ENCODE results near the gene LRSAM1. TPM values are rescaled to one million over a fixed set of nuclear protein-coding genes. Genes with fewer than 3 reads are reported as not detected.

LRSAM1 gene
- total RNA-seq, 3 donors from 2014 or later, result 16.8 to 29.0 (median 17.9) TPM

DNA sequence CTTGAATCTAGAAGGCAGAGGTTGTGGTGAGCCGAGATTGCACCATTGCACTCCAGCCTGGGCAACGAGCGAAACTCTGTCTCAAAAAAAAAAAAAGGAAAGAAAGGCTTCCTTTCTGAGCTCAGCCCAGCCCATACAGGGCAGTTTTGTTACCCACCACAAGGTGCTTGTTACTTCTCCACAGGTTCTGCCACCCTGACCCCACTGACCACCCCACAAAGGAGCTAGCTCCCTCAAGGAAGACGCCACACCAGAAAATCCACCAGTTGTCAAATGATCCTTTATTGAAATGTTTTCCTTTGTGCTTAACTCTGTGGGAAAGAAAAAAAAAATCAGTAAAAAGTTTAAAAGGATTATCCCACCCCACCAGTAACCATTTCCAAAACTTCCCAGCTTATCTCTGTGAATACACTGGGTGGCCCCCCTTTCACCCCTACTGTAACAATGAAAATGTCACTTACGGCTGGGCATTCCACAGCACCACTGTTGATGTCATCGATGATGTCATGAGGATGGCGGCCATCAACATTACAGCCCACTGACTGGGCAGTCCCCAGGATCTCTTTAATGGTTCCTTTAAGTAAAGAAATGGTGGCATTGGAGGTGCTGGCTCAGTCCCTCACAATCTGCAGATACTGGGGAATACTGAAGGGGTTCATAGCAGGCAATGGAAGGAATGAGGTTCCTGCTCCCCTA, 3.7 kb upstream of the LRSAM1 start:
- TF ChIP-seq, protein P1, sequence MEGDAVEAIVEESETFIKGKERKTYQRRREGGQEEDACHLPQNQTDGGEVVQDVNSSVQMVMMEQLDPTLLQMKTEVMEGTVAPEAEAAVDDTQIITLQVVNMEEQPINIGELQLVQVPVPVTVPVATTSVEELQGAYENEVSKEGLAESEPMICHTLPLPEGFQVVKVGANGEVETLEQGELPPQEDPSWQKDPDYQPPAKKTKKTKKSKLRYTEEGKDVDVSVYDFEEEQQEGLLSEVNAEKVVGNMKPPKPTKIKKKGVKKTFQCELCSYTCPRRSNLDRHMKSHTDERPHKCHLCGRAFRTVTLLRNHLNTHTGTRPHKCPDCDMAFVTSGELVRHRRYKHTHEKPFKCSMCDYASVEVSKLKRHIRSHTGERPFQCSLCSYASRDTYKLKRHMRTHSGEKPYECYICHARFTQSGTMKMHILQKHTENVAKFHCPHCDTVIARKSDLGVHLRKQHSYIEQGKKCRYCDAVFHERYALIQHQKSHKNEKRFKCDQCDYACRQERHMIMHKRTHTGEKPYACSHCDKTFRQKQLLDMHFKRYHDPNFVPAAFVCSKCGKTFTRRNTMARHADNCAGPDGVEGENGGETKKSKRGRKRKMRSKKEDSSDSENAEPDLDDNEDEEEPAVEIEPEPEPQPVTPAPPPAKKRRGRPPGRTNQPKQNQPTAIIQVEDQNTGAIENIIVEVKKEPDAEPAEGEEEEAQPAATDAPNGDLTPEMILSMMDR (IDR thresholded peaks at IDR 0.05), result no peak
- H3K9me3 ChIP-seq, result no peaks in the 10 kb centered on the region
- intact Hi-C loops (cut with DNase I, micrococcal nuclease), result no loop called here
- H3K4me1 ChIP-seq (ENCODE audit: low read depth), result peaks cover 24% of the 10 kb centered on the region
- ATAC-seq (no peak), DNase-seq (no peak)
- peaks cover 5% of the 10 kb centered on the region for H3K36me3 ChIP-seq (ENCODE audit: low read depth)
- H3K4me3 ChIP-seq, result no peak overlapping the region

DNA sequence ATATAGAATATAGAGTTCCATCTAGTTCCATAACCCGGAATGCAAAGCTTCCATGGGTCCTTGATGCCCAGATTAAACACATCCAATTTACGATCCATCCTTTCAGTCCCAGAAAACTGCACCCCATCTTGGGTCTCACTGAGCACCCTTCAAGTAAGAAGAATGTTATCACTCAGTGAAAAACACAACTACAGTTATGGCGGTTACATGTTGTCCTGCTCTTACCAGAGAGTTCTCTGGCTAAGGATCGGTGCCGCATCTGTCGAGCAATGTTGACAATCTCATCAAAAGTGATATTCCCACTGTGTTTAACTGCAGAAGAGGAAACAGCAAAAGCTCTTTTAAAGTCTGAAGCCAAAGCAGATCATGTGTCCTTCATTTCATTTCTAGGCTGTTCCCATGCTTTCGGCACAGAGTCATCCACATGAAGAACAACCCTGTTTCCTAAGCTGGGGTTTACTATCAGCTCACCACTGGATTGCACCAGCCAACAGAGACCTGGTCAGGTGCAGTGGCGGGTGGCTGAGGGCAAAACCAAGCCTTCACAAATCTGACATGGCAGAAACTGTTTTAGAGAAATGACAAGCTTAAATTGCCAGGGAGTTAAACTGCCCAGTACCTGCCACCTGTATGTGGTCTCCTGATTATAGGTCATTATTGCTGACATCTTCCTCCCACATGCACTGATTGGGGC, 3.1 kb upstream of the LRSAM1 start:
- Histone ChIP-seq H3K9me3 (no peaks in the 10 kb centered on the region), H3K4me1 (ENCODE audit: low read depth) (peaks cover 26% of the 10 kb centered on the region), H3K4me3 (no peak overlapping the region), H3K36me3 (ENCODE audit: low read depth) (peaks cover 5% of the 10 kb centered on the region)
- intact Hi-C loops (cut with DNase I, micrococcal nuclease), result no loop called here
- ATAC-seq, result no peak
- TF ChIP-seq, protein P1 (IDR thresholded peaks at IDR 0.05), result no peak
- no peak for DNase-seq

DNA sequence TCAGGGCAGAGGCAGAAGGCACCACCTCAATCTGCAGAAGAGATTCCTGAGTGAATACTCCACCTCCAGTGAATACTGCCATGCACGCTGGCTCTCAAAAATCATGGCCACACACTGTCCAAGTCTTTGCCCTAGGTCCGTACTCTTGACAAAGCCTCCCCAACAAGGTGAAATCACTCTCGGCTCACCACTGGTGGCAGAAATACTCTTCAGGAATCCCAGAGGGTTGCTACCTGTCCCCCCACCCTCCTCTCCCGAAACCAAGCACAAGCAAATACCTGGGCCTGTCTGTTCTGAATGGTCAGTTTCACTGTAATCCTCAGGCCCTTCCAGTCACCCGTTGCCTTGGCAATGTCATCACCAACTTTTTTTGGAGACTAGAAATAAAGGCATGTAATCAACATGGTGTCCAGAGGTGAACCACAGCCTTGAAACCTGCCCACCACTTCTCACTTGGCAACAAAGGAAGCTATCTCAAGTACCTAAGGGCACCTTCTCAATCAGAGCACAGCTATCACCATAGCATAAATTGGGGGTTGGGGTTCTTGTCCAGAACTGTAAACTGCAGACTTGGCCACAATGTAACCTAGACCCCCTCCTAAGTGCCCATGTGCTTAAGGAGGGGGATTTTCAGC, 1.9 kb upstream of the LRSAM1 start:
- no peak for DNase-seq
- ATAC-seq, result no peak
- peaks cover 26% of the 10 kb centered on the region for H3K4me1 ChIP-seq (ENCODE audit: low read depth)
- TF ChIP-seq, protein P1 (IDR thresholded peaks at IDR 0.05), result no peak
- peaks cover 5% of the 10 kb centered on the region for H3K36me3 ChIP-seq (ENCODE audit: low read depth)
- intact Hi-C loops (cut with DNase I, micrococcal nuclease), result no loop called here
- H3K4me3 ChIP-seq, result no peak overlapping the region
- H3K9me3 ChIP-seq, result no peaks in the 10 kb centered on the region

DNA sequence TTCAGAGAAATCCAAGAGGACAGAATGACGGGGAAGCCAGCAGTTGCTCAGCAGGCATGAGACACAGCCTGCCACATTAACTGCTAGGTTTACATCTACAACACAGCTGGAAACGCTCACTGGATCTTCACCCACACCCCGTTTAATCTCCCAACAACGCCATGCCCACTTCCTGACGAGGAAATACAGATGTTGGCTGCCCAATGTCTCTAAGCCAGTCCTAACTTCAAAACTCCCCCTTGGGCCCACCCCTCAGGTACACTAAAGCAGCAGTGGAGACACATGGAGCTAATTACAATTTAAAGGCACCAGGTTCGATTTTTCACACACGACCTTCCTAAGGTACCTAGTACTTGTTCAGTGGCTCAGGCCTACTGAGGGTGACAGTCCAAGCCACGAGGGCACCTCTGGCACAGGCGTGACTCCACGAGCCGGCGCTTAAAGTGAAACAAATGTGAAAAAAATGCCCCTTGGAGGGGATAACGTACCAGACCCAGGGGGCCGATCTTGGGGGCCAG, 1.0 kb upstream of the LRSAM1 start:
- peak; percentile 7 for ATAC-seq
- DNase-seq, result peak in 1 of 3 donors; percentile 23
- intact Hi-C loops (cut with DNase I, micrococcal nuclease), result no loop called here
- TF ChIP-seq, protein P1 (IDR thresholded peaks at IDR 0.05), result no peak
- peaks cover 5% of the 10 kb centered on the region for H3K36me3 ChIP-seq (ENCODE audit: low read depth)
- H3K9me3 ChIP-seq, result no peaks in the 10 kb centered on the region
- H3K4me3 ChIP-seq, result peak overlapping the region; percentile 71
- peaks cover 26% of the 10 kb centered on the region for H3K4me1 ChIP-seq (ENCODE audit: low read depth)

DNA sequence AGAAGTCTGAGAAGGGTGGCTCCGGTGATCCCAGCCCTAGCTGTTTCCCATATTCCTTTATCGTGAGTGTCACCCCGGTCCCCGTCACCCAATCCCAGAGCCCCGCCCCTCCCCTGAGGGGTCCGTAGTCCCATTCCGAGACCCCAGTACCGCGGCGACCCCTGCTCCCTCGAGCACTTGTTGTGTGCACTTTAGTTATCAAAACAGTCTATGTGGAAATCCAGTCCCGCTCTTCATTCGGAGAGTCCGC, 223 bp downstream of the LRSAM1 start:
- no peak for DNase-seq
- H3K9me3 ChIP-seq, result no peaks in the 10 kb centered on the region
- H3K36me3 ChIP-seq (ENCODE audit: low read depth), result peaks cover 5% of the 10 kb centered on the region
- peaks cover 26% of the 10 kb centered on the region for H3K4me1 ChIP-seq (ENCODE audit: low read depth)
- TF ChIP-seq, protein P1 (IDR thresholded peaks at IDR 0.05), result no peak
- intact Hi-C loops (cut with DNase I, micrococcal nuclease), result no loop called here
- peak overlapping the region; percentile 71 for H3K4me3 ChIP-seq
- ATAC-seq, result no peak
